ENCODE measurements around the gene TEX19.
"Not testable (repeated sequence)": the region's sequence is repeated elsewhere in the genome, so short reads cannot be mapped to it uniquely, and the experiment has no call there.

Gene TEX19

GRCh38 chr17:82377924-82378740, 19.1 kb downstream of the TEX19 start:
- no peak for DNase-seq

GRCh38 chr17:82378741-82379021, 19.6 kb downstream of the TEX19 start:
- no peak for DNase-seq

- DNase-seq, result no peak
Observed at GRCh38 chr17:82380860-82381702, 22.0 kb downstream of the TEX19 start.

GRCh38 chr17:82381703-82382009, 22.6 kb downstream of the TEX19 start:
- not testable (repeated sequence) for DNase-seq

DNA sequence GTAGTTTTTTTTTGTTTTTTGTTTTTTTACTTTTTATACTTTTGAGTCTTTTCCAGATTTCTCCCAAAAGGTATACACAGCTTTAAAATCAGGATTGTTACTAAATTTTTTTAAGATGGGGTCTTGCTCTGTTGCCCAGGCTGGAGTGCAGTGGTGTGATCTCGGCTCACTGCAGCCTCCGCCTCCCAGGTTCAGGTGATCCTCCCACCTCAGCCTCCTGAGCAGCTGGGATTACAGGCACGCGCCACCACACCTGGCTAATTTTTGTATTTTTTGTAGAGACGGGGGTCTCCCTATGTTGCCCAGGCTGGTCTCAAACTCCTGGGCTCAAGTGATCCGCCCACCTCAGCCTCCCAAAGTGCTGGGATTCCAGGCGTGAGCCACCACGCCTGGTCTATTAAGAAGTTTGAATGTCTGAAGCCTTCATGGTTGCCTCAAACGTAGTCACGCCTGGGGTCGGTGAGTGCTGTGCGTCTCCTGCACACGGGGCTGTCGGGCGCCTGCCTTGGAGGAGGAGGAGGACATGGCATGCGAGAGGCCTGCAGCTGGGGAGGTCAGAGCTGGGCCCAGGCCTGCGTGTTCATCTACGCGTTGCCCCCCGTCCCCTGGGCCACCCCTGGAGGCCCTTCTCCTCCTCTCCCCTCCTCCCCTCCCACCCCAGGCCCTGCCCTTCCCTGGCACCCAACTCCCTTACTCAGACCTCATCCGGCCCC, 23.3 kb downstream of the TEX19 start:
- DNase-seq, result not testable (repeated sequence)

DNA sequence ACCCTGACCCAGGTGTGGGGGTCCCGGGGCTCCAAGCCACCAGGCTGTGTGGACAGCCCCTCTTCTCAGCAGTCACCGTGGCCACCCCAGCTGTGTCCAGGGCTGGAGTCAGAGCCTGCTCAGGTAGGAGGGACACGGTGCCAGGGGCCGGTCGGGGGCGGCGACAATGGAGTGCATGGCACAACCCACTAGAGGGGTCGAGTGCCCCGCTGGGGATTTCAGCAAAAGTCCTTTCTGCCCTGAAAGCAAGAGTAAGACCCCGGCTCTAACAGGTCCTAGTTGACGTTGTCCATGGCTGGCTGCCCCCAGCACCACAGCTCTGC, 23.8 kb downstream of the TEX19 start:
- DNase-seq, result no peak

- no peak for DNase-seq
Observed at GRCh38 chr17:82383411-82383810, 24.4 kb downstream of the TEX19 start.

- DNase-seq, result no peak
Observed at GRCh38 chr17:82384051-82384729, 25.1 kb downstream of the TEX19 start.

DNA sequence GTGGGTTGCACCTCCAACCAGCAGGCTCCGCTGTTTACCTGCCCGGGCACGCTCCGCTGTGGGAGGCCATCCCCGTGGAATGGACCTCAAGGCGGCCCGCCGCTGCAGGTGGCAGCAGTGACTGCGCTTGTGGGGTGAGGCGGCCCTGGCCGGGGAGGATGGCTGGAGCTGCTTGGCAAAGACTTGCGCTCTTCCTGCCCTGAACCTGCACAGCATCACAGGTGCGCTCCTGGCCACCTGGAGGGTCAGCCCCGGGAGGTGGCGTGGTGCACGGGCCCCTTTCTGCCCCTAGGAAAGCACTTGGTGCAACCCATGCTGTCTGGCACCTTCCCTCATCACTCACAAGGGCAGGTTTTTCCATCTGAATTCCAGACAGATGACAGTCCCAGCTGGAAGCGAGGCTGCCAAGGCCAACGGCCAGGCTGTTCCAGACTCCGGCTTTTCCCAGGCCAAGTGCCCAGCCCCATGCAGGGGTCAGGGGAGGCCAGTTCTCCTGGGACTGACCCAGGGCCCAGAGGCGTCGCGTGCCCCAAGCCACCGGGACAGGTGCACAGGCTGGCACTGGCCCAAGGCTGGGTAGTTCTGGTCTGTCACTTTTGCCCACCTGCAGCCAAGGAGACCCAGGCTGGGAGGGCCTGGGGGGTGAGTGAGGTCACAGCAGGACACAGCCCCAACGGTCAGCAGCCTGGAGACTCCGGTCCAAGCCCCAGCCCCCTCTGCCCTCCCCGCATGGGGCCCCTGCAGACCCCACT, 25.9 kb downstream of the TEX19 start:
- DNase-seq, result no peak

GRCh38 chr17:82385559-82386254, 26.7 kb downstream of the TEX19 start:
- DNase-seq, result no peak

- DNase-seq, result no peak
Observed at GRCh38 chr17:82386255-82386831, 27.3 kb downstream of the TEX19 start.

DNA sequence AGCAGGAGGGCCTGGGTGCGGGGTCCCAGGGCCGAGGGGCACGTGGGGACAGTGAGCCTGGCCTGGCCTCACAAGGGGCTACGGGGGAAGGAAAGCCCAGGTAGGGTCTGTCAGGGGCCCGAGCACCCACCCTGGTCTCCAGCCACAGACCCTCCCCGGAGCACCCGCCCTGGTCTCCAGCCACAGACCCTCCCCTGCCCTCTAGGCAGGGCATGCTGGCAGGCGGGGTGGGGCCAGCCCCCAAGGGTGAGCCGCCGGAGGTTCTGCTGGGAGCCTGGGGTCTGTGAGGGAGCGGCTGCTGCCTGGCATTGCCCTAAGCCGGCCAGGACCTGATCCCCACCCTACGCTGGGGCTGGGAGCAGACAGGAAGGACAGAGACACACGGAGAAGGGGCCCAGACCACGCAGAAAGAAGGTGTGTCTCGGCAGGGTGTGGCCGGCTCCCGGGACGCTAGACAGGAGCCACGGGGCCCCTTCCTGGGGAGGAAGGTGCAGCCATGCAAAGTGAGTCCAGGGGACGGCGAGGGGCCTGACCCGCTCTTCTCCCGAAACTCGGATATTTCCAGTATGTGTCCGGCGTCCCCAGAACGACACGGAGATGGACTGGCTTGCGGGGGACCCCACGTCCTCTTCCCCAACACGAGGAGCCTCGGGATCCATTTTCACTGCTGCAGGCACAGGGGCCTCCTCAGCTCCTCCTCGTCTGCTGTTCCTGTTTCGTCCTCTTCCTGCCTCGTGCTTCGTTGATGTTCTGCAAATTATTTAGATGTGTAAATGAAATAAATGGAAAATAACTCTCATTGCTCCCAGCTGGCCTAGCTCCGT, 28.0 kb downstream of the TEX19 start:
- DNase-seq, result no peak

- no peak for DNase-seq
Observed at GRCh38 chr17:82387705-82388106, 28.7 kb downstream of the TEX19 start.

GRCh38 chr17:82388223-82388921, 29.3 kb downstream of the TEX19 start:
- DNase-seq, result no peak

- DNase-seq, result no peak
Observed at GRCh38 chr17:82388922-82389283, 29.9 kb downstream of the TEX19 start.

DNA sequence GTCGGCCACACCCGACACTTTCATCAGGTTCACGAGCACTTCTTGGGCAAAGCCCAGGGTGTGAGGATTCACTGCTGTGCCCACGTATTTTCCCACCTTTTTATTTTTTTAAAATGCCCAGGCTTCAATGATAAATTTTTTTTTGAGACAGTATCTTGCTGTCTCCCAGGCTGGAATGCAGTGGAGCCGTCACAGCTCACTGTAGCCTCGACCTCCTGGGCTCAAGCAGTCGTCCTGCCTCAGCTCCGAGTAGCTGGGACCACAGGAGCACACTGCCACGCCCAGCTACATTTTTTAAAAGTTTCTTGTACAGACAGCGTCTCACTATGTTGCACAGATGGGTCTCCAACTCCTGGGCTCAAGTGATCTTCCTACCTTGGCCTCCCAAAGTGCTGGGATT, 30.3 kb downstream of the TEX19 start:
- no peak for DNase-seq

- DNase-seq, result no peak
Observed at GRCh38 chr17:82390015-82390859, 31.2 kb downstream of the TEX19 start.

- DNase-seq, result no peak
Observed at GRCh38 chr17:82390860-82391435, 31.9 kb downstream of the TEX19 start.

All from stimulated activated CD4-positive, alpha-beta T cell treated with anti-CD3 and anti-CD28 coated beads, Interleukin-12 subunit alpha, Interleukin-12 subunit beta, amount 100 ng/mL, for 4 hours (primary cell).